ENCODE data around the gene KCNS3.

DNA sequence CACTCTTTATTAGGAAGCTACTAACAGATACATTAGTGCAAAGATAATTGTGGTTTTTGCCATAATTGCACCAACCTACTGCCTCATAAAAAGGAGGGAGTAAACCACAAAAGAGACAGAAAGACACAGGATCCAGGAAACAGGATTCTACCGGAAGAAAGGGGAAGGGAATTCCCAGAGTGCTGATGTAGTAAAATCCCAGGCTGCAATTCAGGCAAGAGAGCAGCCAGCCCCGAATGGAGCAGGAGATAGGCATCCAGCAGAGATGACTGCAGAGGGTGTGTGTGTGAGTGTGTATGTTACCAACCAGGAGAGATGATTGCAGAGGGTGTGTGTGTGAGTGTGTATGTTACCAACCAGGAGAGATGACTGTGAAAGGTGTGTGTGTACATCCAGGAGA is 84.4 kb downstream of the KCNS3 start:
- TF ChIP-seq, protein P1, sequence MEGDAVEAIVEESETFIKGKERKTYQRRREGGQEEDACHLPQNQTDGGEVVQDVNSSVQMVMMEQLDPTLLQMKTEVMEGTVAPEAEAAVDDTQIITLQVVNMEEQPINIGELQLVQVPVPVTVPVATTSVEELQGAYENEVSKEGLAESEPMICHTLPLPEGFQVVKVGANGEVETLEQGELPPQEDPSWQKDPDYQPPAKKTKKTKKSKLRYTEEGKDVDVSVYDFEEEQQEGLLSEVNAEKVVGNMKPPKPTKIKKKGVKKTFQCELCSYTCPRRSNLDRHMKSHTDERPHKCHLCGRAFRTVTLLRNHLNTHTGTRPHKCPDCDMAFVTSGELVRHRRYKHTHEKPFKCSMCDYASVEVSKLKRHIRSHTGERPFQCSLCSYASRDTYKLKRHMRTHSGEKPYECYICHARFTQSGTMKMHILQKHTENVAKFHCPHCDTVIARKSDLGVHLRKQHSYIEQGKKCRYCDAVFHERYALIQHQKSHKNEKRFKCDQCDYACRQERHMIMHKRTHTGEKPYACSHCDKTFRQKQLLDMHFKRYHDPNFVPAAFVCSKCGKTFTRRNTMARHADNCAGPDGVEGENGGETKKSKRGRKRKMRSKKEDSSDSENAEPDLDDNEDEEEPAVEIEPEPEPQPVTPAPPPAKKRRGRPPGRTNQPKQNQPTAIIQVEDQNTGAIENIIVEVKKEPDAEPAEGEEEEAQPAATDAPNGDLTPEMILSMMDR (IDR thresholded peaks at IDR 0.05 in 8 of 11, conservative IDR thresholded peaks at IDR 0.05 in 3 of 11): no peak
- no peak for TF ChIP-seq POLR2A (IDR thresholded peaks at IDR 0.05)
